Ishikawa (cell line): ENCODE data around the gene NDST1.
A peak's percentile ranks its signal among the peaks of the same experiment; 100 is the strongest.

ENCODE experiments used
- CEBPB ChIP-seq: IDR thresholded peaks from 2 replicates; pipeline ENCODE4 v1.6.1; 2012
- CREB1 ChIP-seq: IDR thresholded peaks from 2 replicates; pipeline ENCODE4 v1.6.1; 2012; ENCODE audit warnings: low read depth
- EGR1 ChIP-seq: IDR thresholded peaks from 2 replicates; pipeline ENCODE4 v1.6.1; 2012
- EP300 ChIP-seq: IDR thresholded peaks from 2 replicates; pipeline ENCODE4 v1.6.1; 2012; ENCODE audit warnings: borderline replicate concordance
- FOXM1 ChIP-seq: IDR thresholded peaks from 2 replicates; pipeline ENCODE4 v1.6.1; 2012; ENCODE audit warnings: low read depth, borderline replicate concordance
- NFIC ChIP-seq: IDR thresholded peaks from 2 replicates; pipeline ENCODE4 v1.6.1; 2012
- RAD21 ChIP-seq: IDR thresholded peaks from 2 replicates; pipeline ENCODE4 v1.6.1; 2012; ENCODE audit warnings: low read depth
- TAF1 ChIP-seq: IDR thresholded peaks from 2 replicates; pipeline ENCODE4 v1.6.1; 2012; ENCODE audit warnings: low read depth, mild to moderate bottlenecking
- TCF12 ChIP-seq: IDR thresholded peaks from 2 replicates; pipeline ENCODE4 v1.6.1; 2012; ENCODE audit warnings: low read depth
- TEAD4 ChIP-seq: IDR thresholded peaks from 2 replicates; pipeline ENCODE4 v1.6.1; 2012
- USF1 ChIP-seq: IDR thresholded peaks from 2 replicates; pipeline ENCODE4 v1.6.1; 2012
- YY1 ChIP-seq: IDR thresholded peaks from 2 replicates; pipeline ENCODE4 v1.6.1; 2012; ENCODE audit warnings: low read depth
- ZBTB7A ChIP-seq: IDR thresholded peaks from 2 replicates; pipeline ENCODE4 v1.6.1; 2012; ENCODE audit warnings: low read depth
- TF ChIP-seq, protein P1 (sequence below): IDR thresholded peaks from 2 replicates; pipeline ENCODE4 v1.6.1; 2012
- TF ChIP-seq, protein P2 (sequence below): IDR thresholded peaks from 2 replicates; pipeline ENCODE4 v1.6.1; 2012; ENCODE audit warnings: low read depth, mild to moderate bottlenecking

NDST1 gene

GRCh38 chr5:150521522-150521817 lies 13.5 kb downstream of the NDST1 start:
- TF ChIP-seq, protein P1, sequence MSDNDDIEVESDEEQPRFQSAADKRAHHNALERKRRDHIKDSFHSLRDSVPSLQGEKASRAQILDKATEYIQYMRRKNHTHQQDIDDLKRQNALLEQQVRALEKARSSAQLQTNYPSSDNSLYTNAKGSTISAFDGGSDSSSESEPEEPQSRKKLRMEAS = no peak
- TF ChIP-seq YY1 (no peak), ZBTB7A (no peak)

GRCh38 chr5:150521939-150522503 lies 14.1 kb downstream of the NDST1 start:
- TF ChIP-seq YY1 (no peak), RAD21 (no peak), USF1 (no peak), TCF12 (no peak), TEAD4 (no peak), FOXM1 (no peak), NFIC (no peak), CEBPB (no peak), TAF1 (no peak), ZBTB7A (no peak), CREB1 (no peak), EP300 (no peak), EGR1 (no peak)
- TF ChIP-seq, protein P1 = no peak
- TF ChIP-seq, protein P2, sequence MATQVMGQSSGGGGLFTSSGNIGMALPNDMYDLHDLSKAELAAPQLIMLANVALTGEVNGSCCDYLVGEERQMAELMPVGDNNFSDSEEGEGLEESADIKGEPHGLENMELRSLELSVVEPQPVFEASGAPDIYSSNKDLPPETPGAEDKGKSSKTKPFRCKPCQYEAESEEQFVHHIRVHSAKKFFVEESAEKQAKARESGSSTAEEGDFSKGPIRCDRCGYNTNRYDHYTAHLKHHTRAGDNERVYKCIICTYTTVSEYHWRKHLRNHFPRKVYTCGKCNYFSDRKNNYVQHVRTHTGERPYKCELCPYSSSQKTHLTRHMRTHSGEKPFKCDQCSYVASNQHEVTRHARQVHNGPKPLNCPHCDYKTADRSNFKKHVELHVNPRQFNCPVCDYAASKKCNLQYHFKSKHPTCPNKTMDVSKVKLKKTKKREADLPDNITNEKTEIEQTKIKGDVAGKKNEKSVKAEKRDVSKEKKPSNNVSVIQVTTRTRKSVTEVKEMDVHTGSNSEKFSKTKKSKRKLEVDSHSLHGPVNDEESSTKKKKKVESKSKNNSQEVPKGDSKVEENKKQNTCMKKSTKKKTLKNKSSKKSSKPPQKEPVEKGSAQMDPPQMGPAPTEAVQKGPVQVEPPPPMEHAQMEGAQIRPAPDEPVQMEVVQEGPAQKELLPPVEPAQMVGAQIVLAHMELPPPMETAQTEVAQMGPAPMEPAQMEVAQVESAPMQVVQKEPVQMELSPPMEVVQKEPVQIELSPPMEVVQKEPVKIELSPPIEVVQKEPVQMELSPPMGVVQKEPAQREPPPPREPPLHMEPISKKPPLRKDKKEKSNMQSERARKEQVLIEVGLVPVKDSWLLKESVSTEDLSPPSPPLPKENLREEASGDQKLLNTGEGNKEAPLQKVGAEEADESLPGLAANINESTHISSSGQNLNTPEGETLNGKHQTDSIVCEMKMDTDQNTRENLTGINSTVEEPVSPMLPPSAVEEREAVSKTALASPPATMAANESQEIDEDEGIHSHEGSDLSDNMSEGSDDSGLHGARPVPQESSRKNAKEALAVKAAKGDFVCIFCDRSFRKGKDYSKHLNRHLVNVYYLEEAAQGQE = no peak

DNA sequence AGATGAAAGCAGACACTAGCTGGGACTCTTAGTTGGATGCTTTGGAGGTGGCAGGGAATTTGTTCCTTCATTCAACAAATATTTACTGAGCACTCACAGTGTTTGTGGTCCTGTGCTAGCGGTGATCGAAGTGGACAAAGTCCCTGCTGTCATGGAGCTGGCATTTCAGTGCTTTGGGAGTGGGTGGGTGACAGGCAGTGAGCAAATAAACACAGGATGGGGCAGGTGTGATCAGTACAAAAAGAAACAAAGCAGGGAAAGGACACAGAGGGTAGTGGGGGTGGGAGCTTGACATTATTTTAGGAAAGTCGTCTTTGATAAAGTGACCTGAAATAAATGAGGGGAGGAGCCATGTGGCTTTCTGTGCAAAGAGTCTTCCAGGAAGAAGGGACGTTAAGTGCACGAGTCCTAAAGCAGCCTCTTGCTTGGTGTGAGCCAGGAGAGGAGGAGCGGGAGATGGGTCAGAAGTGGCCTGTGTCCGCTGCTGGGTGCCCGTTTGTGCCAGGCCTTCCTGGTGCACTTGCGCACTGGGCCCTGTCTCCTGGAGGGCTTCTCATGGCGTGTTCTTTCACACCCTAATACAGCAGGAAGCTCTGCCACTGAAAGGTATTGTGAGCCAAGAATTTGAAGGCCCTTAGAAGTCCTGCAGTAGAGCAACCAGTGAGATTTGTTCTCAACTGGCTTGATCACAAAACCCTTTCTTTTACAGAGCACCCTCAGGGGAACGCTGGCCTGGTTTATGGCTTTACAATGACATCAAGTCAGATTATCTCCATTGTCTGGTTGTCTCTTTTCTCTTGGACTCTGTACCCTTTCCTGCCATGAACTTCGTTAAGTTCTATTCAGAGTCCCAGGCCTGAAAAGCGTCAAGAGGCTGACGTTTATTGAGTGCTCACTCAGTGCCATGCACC lies 14.8 kb downstream of the NDST1 start:
- TF ChIP-seq TCF12 (no peak), CEBPB (no peak), CREB1 (no peak), NFIC (no peak), ZBTB7A (no peak), RAD21 (no peak), EGR1 (no peak), TAF1 (no peak), FOXM1 (no peak), USF1 (no peak), EP300 (no peak), YY1 (no peak)
- TF ChIP-seq, protein P2 = no peak
- TF ChIP-seq, protein P1 = no peak

- TF ChIP-seq CEBPB (no peak), RAD21 (peak; percentile 67)
These were observed 15.8 kb downstream of the NDST1 start for GRCh38 chr5:150523472-150524350.

DNA sequence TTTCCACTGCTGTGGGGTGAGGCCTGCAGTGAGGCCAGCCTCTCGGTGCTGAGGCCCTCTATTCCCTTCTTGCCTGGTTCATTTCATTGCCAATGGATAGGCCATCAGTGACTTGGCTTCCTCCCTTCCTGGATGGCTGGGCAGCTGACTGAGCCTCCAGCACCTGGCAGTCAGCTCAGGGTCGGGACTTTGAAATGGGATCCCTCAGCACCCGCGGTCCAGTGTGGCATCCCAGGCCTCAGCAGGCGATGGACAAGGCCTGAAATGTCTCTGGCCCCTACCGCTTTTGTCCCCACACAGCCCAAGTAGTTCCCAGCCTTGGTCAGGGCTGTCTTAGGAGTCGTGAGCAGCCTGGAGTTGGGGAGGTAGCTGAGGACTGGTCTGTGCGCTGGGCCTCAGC lies 17.2 kb downstream of the NDST1 start:
- no peak for TF ChIP-seq CEBPB
- TF ChIP-seq TAF1 = no peak
- TF ChIP-seq ZBTB7A = no peak
- TF ChIP-seq RAD21 = no peak
- no peak for TF ChIP-seq FOXM1
- TF ChIP-seq, protein P1 = no peak
- TF ChIP-seq TCF12 = no peak
